Upper lobe of left lung (tissue), 4 donors: ENCODE data around the gene TRIOBP.

ENCODE experiments used
- EP300 ChIP-seq, 4 donors: sonication (generic); formaldehyde crosslinking; IDR thresholded peaks; one replicate each; pipeline ENCODE4 v1.5.1; 2017; ENCODE audit warnings: antibody characterized with exemption in 4 of 4, control low read depth in 2 of 4
- POLR2A ChIP-seq, 4 donors: fragments of 450-650 bp; IDR thresholded peaks; one replicate each; pipeline ENCODE4 v1.5.1; 2016 to 2017; ENCODE audit warnings: antibody characterized with exemption in 4 of 4, mild to moderate bottlenecking in 2 of 4
- POLR2AphosphoS5 ChIP-seq, 2 donors: sonication (generic); formaldehyde crosslinking; IDR thresholded peaks; one replicate each; pipeline ENCODE4 v1.5.1; 2017; ENCODE audit warnings: antibody characterized with exemption in 2 of 2
- TF ChIP-seq, protein P1 (sequence below), 6 experiments: fragments of 450-650 bp in 4 of 6; fragments of 200-600 bp in 2 of 6; sonication (generic) in 2 of 6; IDR thresholded peaks; one replicate each; pipeline ENCODE4 v1.5.1; 2016 to 2019; ENCODE audit warnings: antibody characterized with exemption in 6 of 6

DNA sequence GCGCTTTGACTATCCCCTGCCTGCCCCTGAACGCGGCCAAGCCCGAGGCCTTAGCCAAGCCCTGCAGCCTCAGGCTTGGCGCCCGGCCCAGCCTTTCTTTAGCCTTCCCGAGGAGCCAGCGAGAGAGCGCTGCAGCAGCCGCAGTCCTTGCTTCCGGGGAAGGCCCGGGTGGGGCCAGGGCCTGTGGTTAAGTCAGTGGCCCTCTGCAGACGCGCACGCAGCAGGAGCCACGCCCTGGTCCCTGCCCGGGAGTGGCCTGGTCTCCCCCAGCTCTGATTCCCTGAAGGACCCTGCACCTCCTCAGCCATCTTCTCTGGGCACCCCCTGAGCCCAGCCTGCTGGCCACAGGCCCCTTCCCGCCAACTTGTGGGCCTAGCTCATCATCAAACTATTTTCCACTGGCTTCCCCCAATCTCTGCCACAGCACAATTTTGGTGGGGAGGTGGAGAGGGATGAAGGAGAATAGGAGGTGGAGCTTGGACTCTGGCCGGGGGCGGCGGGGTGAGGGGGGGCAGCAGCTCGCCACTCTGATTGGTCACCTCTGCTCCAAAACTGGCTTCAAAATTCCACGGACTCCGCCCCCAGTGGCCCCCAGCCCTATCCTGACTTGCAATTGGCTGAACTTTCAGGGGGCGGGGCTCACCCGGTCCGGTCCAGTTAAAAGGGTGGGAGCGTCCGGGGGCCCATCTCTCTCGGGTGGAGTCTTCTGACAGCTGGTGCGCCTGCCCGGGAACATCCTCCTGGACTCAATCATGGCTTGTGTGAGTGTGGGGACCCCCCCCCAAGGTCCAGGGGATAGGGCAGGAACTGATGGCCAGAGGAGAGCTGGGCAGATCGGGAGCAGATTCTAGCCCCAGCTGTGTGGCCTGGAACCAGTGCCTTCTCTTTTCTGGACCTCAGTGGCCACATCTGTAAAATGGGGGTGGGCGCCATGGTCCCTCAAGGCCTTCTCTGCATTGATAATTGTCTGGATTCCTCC lies 21.6 kb upstream of the TRIOBP start, which contains the start of gene LGALS1:
- TF ChIP-seq, protein P1, sequence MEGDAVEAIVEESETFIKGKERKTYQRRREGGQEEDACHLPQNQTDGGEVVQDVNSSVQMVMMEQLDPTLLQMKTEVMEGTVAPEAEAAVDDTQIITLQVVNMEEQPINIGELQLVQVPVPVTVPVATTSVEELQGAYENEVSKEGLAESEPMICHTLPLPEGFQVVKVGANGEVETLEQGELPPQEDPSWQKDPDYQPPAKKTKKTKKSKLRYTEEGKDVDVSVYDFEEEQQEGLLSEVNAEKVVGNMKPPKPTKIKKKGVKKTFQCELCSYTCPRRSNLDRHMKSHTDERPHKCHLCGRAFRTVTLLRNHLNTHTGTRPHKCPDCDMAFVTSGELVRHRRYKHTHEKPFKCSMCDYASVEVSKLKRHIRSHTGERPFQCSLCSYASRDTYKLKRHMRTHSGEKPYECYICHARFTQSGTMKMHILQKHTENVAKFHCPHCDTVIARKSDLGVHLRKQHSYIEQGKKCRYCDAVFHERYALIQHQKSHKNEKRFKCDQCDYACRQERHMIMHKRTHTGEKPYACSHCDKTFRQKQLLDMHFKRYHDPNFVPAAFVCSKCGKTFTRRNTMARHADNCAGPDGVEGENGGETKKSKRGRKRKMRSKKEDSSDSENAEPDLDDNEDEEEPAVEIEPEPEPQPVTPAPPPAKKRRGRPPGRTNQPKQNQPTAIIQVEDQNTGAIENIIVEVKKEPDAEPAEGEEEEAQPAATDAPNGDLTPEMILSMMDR (IDR thresholded peaks at IDR 0.05) = peak in 2 of 6 experiments; percentile 25 to 37
- peak in 3 of 4 donors; percentile 30 to 52 (median 45) for TF ChIP-seq POLR2A (IDR thresholded peaks at IDR 0.05)
- peak; percentile 69 to 72 for TF ChIP-seq POLR2AphosphoS5 (IDR thresholded peaks at IDR 0.05)
- peak in 1 of 4 donors; percentile 57 for TF ChIP-seq EP300 (IDR thresholded peaks at IDR 0.05)
